ENCODE measurements around the gene ARHGDIA.
A peak's percentile ranks its signal among the peaks of the same experiment; 100 is the strongest.

DNA sequence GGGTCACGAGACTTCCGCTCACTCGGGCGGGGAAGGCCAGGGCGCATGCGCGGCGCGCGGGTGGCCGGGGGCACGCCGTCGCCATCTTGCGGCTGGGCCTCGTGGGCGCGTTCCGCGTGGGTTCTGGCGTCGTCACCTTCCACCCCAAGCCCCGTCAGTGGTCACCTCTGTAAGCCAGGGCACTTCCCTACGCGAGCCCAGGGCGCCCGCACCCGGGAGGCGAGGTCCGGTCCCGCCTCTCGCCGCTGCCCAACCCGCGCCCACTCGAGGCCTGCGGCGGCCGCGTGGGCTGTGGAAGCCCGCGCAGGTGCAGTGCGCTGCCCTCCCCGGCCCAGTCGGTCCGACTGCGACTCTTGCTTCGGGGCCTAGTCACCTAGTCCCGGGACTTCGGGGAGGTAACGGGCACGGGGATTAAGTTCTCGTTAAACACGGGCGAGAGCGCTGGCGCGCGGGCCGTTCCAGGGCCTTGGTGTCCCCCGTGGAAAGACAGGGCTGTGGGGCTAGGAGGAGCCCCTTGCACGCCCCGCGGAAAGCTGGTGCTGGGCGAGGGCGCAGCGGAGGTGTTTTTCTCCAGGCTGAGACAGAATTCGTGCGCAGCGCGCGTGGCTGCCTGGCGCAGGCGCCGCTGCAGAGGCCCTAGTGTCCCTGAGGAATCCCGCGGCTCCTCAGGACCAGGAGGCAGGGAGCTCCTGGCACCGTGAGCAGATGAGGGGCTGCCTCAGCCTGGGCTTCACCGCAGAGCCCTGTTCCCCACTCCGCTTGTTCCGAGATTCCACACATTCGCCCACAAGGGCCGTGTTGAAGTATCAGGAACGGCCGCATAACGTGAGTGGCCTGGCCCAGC, 472 bp upstream of the ARHGDIA start:
- TF ChIP-seq POLR2AphosphoS5 (IDR thresholded peaks at IDR 0.05; ENCODE audit: low read depth), result peak; percentile 73
- TF ChIP-seq, protein P1, sequence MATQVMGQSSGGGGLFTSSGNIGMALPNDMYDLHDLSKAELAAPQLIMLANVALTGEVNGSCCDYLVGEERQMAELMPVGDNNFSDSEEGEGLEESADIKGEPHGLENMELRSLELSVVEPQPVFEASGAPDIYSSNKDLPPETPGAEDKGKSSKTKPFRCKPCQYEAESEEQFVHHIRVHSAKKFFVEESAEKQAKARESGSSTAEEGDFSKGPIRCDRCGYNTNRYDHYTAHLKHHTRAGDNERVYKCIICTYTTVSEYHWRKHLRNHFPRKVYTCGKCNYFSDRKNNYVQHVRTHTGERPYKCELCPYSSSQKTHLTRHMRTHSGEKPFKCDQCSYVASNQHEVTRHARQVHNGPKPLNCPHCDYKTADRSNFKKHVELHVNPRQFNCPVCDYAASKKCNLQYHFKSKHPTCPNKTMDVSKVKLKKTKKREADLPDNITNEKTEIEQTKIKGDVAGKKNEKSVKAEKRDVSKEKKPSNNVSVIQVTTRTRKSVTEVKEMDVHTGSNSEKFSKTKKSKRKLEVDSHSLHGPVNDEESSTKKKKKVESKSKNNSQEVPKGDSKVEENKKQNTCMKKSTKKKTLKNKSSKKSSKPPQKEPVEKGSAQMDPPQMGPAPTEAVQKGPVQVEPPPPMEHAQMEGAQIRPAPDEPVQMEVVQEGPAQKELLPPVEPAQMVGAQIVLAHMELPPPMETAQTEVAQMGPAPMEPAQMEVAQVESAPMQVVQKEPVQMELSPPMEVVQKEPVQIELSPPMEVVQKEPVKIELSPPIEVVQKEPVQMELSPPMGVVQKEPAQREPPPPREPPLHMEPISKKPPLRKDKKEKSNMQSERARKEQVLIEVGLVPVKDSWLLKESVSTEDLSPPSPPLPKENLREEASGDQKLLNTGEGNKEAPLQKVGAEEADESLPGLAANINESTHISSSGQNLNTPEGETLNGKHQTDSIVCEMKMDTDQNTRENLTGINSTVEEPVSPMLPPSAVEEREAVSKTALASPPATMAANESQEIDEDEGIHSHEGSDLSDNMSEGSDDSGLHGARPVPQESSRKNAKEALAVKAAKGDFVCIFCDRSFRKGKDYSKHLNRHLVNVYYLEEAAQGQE (IDR thresholded peaks at IDR 0.05; ENCODE audit: insufficient replicate concordance, low read depth), result no peak
- TF ChIP-seq, protein P2, sequence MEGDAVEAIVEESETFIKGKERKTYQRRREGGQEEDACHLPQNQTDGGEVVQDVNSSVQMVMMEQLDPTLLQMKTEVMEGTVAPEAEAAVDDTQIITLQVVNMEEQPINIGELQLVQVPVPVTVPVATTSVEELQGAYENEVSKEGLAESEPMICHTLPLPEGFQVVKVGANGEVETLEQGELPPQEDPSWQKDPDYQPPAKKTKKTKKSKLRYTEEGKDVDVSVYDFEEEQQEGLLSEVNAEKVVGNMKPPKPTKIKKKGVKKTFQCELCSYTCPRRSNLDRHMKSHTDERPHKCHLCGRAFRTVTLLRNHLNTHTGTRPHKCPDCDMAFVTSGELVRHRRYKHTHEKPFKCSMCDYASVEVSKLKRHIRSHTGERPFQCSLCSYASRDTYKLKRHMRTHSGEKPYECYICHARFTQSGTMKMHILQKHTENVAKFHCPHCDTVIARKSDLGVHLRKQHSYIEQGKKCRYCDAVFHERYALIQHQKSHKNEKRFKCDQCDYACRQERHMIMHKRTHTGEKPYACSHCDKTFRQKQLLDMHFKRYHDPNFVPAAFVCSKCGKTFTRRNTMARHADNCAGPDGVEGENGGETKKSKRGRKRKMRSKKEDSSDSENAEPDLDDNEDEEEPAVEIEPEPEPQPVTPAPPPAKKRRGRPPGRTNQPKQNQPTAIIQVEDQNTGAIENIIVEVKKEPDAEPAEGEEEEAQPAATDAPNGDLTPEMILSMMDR (IDR thresholded peaks at IDR 0.05; ENCODE audit: insufficient read depth, low read length), result no peak

Measured in HL-60 (cell line).